K562 (cell line): ENCODE data around the gene STK36. TPM values are rescaled to one million over a fixed set of nuclear protein-coding genes. Genes with fewer than 3 reads are reported as not detected.

Experiments used
- ATAC-seq: fragments of 200-7000 bp; cut with Tn5 transposase; 3 replicates; pipeline ENCODE4 v1.9.1; 2020; ENCODE audit warnings: moderate library complexity
- BruUV-seq: library from RNA; stranded (reverse); fragments of 400-500 nt; replicated peaks from 2 replicates; lab custom pipeline; 2021; lab: Mats Ljungman, UMichigan
- CTCF ChIA-PET: fragments of 300-600 bp; formaldehyde crosslinking; extraction: SDS; loops from one replicate; lab custom pipeline; 2021; ENCODE audit warnings: low intra/inter-chr PET ratio; lab: Yijun Ruan, JAX
- POLR2A ChIA-PET: fragments of 300-600, 350-650 bp; sonication (Branson Sonifier 250); formaldehyde crosslinking; extraction: SDS; loops from one replicate; lab custom pipeline; 2021; ENCODE audit warnings: antibody characterized with exemption, inconsistent platforms; lab: Yijun Ruan, JAX
- DNase-seq, 4 experiments: peaks; one replicate each; pipeline versions ENCODE4 v3.0.0 to v3.0.0-alpha.2; 2011 to 2018; ENCODE audit warnings: low spot score in 3 of 4, mixed read lengths in 3 of 4; ENCODE audit errors: extremely low read depth in 1 of 4
- FAIRE-seq: peaks from 2 replicates; lab custom pipeline; 2011; peaks lifted over from hg19 to GRCh38; lab: Jason Lieb, UNC
- H2AFZ ChIP-seq: 2 replicates; pipeline ENCODE4 v1.6.0; 2011; ENCODE audit warnings: low read depth, low read length, control low read depth, inconsistent platforms
- H3K27ac ChIP-seq: fragments of 200-600 bp; 3 replicates; pipeline ENCODE4 v1.8.0; 2011; ENCODE audit warnings: low read depth, mild to moderate bottlenecking, control low read depth, inconsistent platforms, low read length, moderate library complexity, mixed read lengths; ENCODE audit errors: extremely low read depth
- H3K27me3 ChIP-seq, 2 experiments: fragments of 300-600 bp in 1 of 2; 2 replicates in 1 of 2; 3 replicates in 1 of 2; pipeline versions ENCODE4 v1.6.0 to v1.8.0; 2011; ENCODE audit warnings: inconsistent platforms in 2 of 2, low read length in 2 of 2, mild to moderate bottlenecking in 1 of 2, mixed read lengths in 1 of 2, moderate library complexity in 1 of 2; ENCODE audit not compliant: control insufficient read depth in 2 of 2, insufficient read depth in 2 of 2
- H3K36me3 ChIP-seq: fragments of 300-600 bp; 3 replicates; pipeline ENCODE4 v1.8.0; 2011; ENCODE audit warnings: mild to moderate bottlenecking, low read length, inconsistent platforms; ENCODE audit not compliant: control insufficient read depth, insufficient read depth
- H3K4me1 ChIP-seq, 2 experiments: fragments of 200-600 bp in 1 of 2; replicated peaks in 1 of 2; 2 replicates in 1 of 2; 3 replicates in 1 of 2; pipeline versions ENCODE4 v1.5.1 to v1.8.0; 2011; ENCODE audit warnings: inconsistent platforms in 2 of 2, low read length in 2 of 2, mild to moderate bottlenecking in 1 of 2, mixed read lengths in 1 of 2, moderate library complexity in 1 of 2; ENCODE audit not compliant: control insufficient read depth in 2 of 2, insufficient read depth in 2 of 2
- H3K4me2 ChIP-seq: 2 replicates; pipeline ENCODE4 v1.6.1; 2011; ENCODE audit warnings: low read length, control low read depth, inconsistent platforms, mixed read lengths; ENCODE audit not compliant: insufficient read depth
- H3K4me3 ChIP-seq: fragments of 200-600 bp; sonication (generic), shearing (Covaris generic); 2 replicates; pipeline ENCODE4 v1.5.1; 2016; ENCODE audit warnings: control low read depth, inconsistent platforms
- H3K79me2 ChIP-seq: fragments of 200-600 bp; 3 replicates; pipeline ENCODE4 v1.8.0; 2011; ENCODE audit warnings: low read length, inconsistent platforms; ENCODE audit not compliant: control insufficient read depth, insufficient read depth
- H3K9ac ChIP-seq, 2 experiments: 2 replicates each; pipeline versions ENCODE4 v1.6.0 to v1.6.1; 2011; ENCODE audit warnings: low read depth in 2 of 2, low read length in 2 of 2, control low read depth in 1 of 2, inconsistent platforms in 1 of 2, mild to moderate bottlenecking in 1 of 2, mixed read lengths in 1 of 2; ENCODE audit not compliant: insufficient read depth in 1 of 2
- H3K9me1 ChIP-seq: one replicate; pipeline ENCODE4 v1.6.0; 2011; ENCODE audit warnings: inconsistent platforms, mild to moderate bottlenecking, low read length, moderate library complexity; ENCODE audit not compliant: control insufficient read depth, insufficient read depth
- H3K9me3 ChIP-seq: replicated peaks from 2 replicates; pipeline ENCODE4 v1.5.1; 2011; ENCODE audit warnings: low read depth, low read length, inconsistent platforms; ENCODE audit not compliant: control insufficient read depth, insufficient read depth
- H4K20me1 ChIP-seq: replicated peaks from 2 replicates; pipeline ENCODE4 v1.6.1; 2011; ENCODE audit warnings: low read length, inconsistent platforms, mixed read lengths; ENCODE audit not compliant: control insufficient read depth, insufficient read depth
- CBFA2T3 ChIP-seq: fragments of 450-650 bp; IDR thresholded peaks from 2 replicates; pipeline ENCODE4 v1.6.1; 2017
- CEBPG ChIP-seq, 3 experiments: fragments of 200-800 bp in 1 of 3; sonication (Bioruptor generic) in 1 of 3; sonication (generic) in 1 of 3; formaldehyde crosslinking in 1 of 3; IDR thresholded peaks in 2 of 3; conservative IDR thresholded peaks in 1 of 3; 2 replicates each; pipeline versions ENCODE4 v1.6.1 to v1.8.0; 2016 to 2022; ENCODE audit warnings: missing compliant biosample characterization in 2 of 3, missing genetic modification characterization in 2 of 3, mild to moderate bottlenecking in 1 of 3, missing genetic modification reagents in 1 of 3
- CHD1 ChIP-seq: fragments of 200-600 bp; sonication (generic); IDR thresholded peaks from one replicate; pipeline ENCODE4 v1.6.1; 2012; ENCODE audit warnings: mild to moderate bottlenecking, moderate library complexity, low read length, inconsistent platforms
- HDAC1 ChIP-seq, 2 experiments: fragments of 450-650 bp; IDR thresholded peaks; 2 replicates each; pipeline ENCODE4 v1.6.1; 2016 to 2017; ENCODE audit warnings: inconsistent platforms in 1 of 2, mild to moderate bottlenecking in 1 of 2, moderate library complexity in 1 of 2
- KDM1A ChIP-seq, 2 experiments: fragments of 450-650 bp; IDR thresholded peaks; 2 replicates each; pipeline ENCODE4 v1.6.1; 2016; ENCODE audit warnings: mild to moderate bottlenecking in 2 of 2
- MAFK ChIP-seq: IDR thresholded peaks from 2 replicates; pipeline ENCODE4 v1.6.1; 2011; ENCODE audit warnings: low read length, improper control_type of control experiment
- MEIS2 ChIP-seq: fragments of 450-650 bp; IDR thresholded peaks from 2 replicates; pipeline ENCODE4 v1.6.1; 2014; ENCODE audit warnings: mild to moderate bottlenecking; ENCODE audit not compliant: partially characterized antibody
- RCOR1 ChIP-seq, 2 experiments: IDR thresholded peaks; 2 replicates each; pipeline ENCODE4 v1.6.1; 2012; ENCODE audit warnings: low read depth in 2 of 2, low read length in 2 of 2, borderline replicate concordance in 1 of 2, improper control_type of control experiment in 1 of 2
- SAFB2 ChIP-seq: fragments of 200-400 bp; formaldehyde crosslinking; IDR thresholded peaks from 2 replicates; pipeline ENCODE4 v1.6.1; 2018; ENCODE audit warnings: borderline replicate concordance, low read length, low read depth, moderate library complexity; ENCODE audit not compliant: severe bottlenecking
- SOX6 ChIP-seq: fragments of 450-650 bp; IDR thresholded peaks from 2 replicates; pipeline ENCODE4 v1.6.1; 2014; ENCODE audit warnings: mild to moderate bottlenecking
- STAT5A ChIP-seq: IDR thresholded peaks from 2 replicates; pipeline ENCODE4 v1.6.1; 2012; ENCODE audit warnings: low read length, inconsistent platforms, borderline replicate concordance
- TFAM ChIP-seq: fragments of 250-450 bp; sonication (Bioruptor Pico); conservative IDR thresholded peaks from 2 replicates; pipeline ENCODE4 v1.5.0; 2021; ENCODE audit warnings: mild to moderate bottlenecking, moderate library complexity
- ZBTB8A ChIP-seq: fragments of 450-650 bp; IDR thresholded peaks from 2 replicates; pipeline ENCODE4 v1.6.1; 2018; ENCODE audit warnings: mild to moderate bottlenecking, moderate library complexity; ENCODE audit not compliant: partially characterized antibody
- ZC3H4 ChIP-seq: sonication (generic); formaldehyde crosslinking; IDR thresholded peaks from 2 replicates; pipeline ENCODE4 v1.9.0; 2021; ENCODE audit warnings: missing genetic modification reagents, borderline replicate concordance
- ZNF584 ChIP-seq: fragments of 200-800 bp; sonication (Bioruptor generic); IDR thresholded peaks from 2 replicates; pipeline ENCODE4 v1.6.1; 2016; ENCODE audit warnings: low read depth, mild to moderate bottlenecking, missing genetic modification characterization, missing compliant biosample characterization
- WGBS: fragments of 100-300 bp; shearing (Covaris generic); methylation state at CpG from one replicate; pipeline ENCODE4 v1.1.6; 2016; ENCODE audit warnings: low coverage, mixed read lengths; ENCODE audit not compliant: insufficient coverage; ENCODE audit errors: missing lambda C conversion rate; 5-methylcytosine and 5-hydroxymethylcytosine counted together
- in situ Hi-C: fragments of 300-500 bp; cut with MboI; formaldehyde crosslinking; loops from 4 replicates; pipeline ENCODE4 v1.15.0; 2018; ENCODE audit warnings: inconsistent platforms, mixed read lengths
- intact Hi-C: fragments of 100-400 bp; cut with micrococcal nuclease; formaldehyde crosslinking; loops from 2 replicates; pipeline ENCODE4 v1.14.2; 2022
- polyA plus RNA-seq, 8 experiments: library from polyadenylated mRNA; depleted of rRNA in 4 of 8; stranded (reverse) in 5 of 8; unstranded in 3 of 8; fragments of >200 nt; fragmentation: Nextera tagmentation in 2 of 8; fragmentation: Illumina TruSeq in 1 of 8; extraction: Ambion mirVana in 2 of 8; extraction: Trizol in 1 of 8; gene quantifications; 2 replicates each; pipeline versions ENCODE4 v1.2.1 to v1.2.3, GENCODE V29; 2011 to 2014; ENCODE audit warnings: inconsistent platforms in 1 of 8, missing spikeins in 1 of 8
- total RNA-seq, 7 experiments: library from RNA; depleted of rRNA in 6 of 7; stranded (reverse); fragments of >200 nt in 6 of 7; fragmentation: Illumina TruSeq in 2 of 7; extraction: Trizol in 2 of 7; gene quantifications; 2 replicates each; pipeline versions ENCODE4 v1.2.1 to v1.2.3, GENCODE V29; 2011 to 2021; ENCODE audit warnings: low replicate concordance in 1 of 7

STK36 gene
- total and polyA plus RNA-seq, 9 of the 15 experiments (the other 6 are each of a cell fraction or from before 2014, with no cell fraction given) = 3.5 to 12.4 (median 6.7) TPM

- ATAC-seq (no peak), DNase-seq (no peak), FAIRE-seq (no peak)
- Histone ChIP-seq H3K79me2 (peaks cover 66% of the 10 kb centered on the region), H3K36me3 (peaks cover 22% of the 10 kb centered on the region), H3K4me2 (no peak overlapping the region), H3K4me1 (peaks cover 19 to 44% of the 10 kb centered on the region in 2 experiments), H3K9ac (no peak overlapping the region), H3K27ac (no peak overlapping the region), H3K9me1 (peaks cover 2% of the 10 kb centered on the region), H3K4me3 (no peak overlapping the region), H2AFZ (no peak overlapping the region), H4K20me1 (peaks cover 7% of the 10 kb centered on the region; the same call in 1 of the 2 replicates), H3K9me3 (no peaks in the 10 kb centered on the region), H3K27me3 (no peaks in the 10 kb centered on the region)
- CTCF ChIA-PET = no interaction called here
- in situ Hi-C loops (loop anchor here (10.0 kb wide), 1 partner anchor 124 kb away; no protein-coding TSS in a partner anchor), intact Hi-C loops (no loop called here)
- no TSS peak for BruUV-seq
- POLR2A ChIA-PET = interaction anchor here (0.6 to 1.4 kb wide), 5 partner anchors 9 to 26 kb away, joined by 3 to 7 read pairs (median 3); partner anchors contain the start of gene TTLL4
- TF ChIP-seq STAT5A (no peak), MAFK (no peak), MEIS2 (peak; percentile 17), KDM1A (IDR thresholded peaks at IDR 0.05) (peak; percentile 88 to 90), SOX6 (peak; percentile 25; the same call in 1 of the 2 replicates), ZBTB8A (no peak), CHD1 (no peak), CBFA2T3 (0 out of 2 replicates have a peak, but pooled peaks have one; percentile 14), TFAM (CRISPR knock-in tag) (no peak), CEBPG (CRISPR knock-in tag; IDR thresholded peaks at IDR 0.05) (no peak), CEBPG (tag; conservative IDR thresholded peaks at IDR 0.05 in 1 of 2, IDR thresholded peaks at IDR 0.05 in 1 of 2) (no peak), HDAC1 (IDR thresholded peaks at IDR 0.05) (peak in 1 of 2 experiments; percentile 66; a peak in 2 of 4 replicates), ZNF584 (CRISPR knock-in tag) (no peak), SAFB2 (no peak), ZC3H4 (CRISPR knock-in tag) (no peak), RCOR1 (IDR thresholded peaks at IDR 0.05; ENCODE audit: borderline replicate concordance in 1 of 2, low read depth in 2 of 2, low read length in 2 of 2) (peak in 1 of 2 experiments; percentile 88; a peak in 2 of 4 replicates)
- 72% methylated on average over 13 of the region's 19 CpGs for WGBS
Measured at GRCh38 chr2:218720048-218721041, 48.5 kb downstream of the STK36 start.
